HG03521 (cell line): ENCODE results near the gene OR5M10.
"Not testable (repeated sequence)": the region's sequence is repeated elsewhere in the genome, so short reads cannot be mapped to it uniquely, and the experiment has no call there.

Experiments used
- ATAC-seq: cut with Tn5 transposase; IDR thresholded peaks from one replicate; pipeline ENCODE4 v1.9.1; 2021; ENCODE audit warnings: mild to moderate bottlenecking, moderate library complexity; ENCODE audit not compliant: unreplicated experiment

The OR5M10 gene

DNA sequence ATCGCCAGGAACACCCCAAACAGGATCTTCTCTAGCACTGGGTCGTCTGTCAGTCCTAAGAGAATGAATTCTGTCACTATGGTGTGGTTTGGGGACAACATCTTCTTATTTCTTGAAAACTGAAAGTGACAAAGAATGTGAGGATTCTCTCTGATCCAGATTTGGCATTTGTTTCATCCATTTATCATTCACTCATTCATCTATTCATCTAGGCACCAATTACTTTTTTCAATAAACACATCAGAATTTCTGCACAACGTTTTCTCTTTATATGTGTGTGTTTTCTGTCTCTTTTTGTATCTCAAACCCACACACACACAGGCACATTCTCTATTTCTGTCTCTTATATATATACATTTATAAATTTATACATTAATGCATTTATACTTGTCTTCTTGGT, at the start of gene OR5M10:
TSS of gene OR5M10 (minus strand) at position 101 of the 400 bp plus-strand sequence. CDS start at position 101, 0 bp downstream.
- no peak for ATAC-seq

DNA sequence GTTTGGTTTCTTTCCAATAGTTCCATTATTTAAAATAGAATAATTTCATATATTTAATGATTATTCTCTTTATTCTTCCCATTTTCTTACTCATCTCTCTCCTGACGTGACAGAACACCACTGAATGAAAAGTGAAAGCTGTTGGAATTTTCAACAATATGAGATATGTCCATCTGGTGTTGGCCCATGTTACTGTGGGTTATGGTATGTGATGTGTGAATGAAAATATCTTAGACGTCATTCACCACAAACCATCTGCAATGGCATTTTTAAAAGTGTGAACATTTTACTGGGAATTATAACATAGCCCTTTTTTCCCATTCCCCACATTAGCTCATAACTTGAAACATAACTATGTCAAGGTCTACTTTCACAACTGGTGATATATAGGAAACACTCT, 48.4 kb upstream of the OR5M10 start:
- no peak for ATAC-seq

DNA sequence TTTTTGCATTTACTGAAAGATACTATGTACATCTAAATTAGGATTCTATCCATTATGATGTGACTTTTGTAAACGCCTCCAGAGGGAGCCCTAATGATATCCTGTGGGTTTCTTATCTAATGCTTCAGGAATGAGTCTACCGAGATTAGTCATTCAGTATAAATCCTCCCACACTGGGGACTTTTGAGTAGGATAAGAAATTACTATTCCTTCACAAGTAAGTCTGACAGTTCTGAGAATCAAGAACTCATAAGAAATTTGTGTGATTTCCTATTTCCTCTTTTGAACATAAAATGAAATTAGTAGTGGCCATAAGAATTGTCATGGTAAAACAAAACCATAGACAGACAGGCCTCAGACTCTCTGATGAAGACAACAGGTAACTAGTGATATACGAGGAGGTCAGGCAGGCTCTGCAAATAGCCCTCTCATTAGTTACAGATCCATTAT, 47.2 kb upstream of the OR5M10 start:
- no peak for ATAC-seq

GRCh38 chr11:56611174-56611573, 33.7 kb upstream of the OR5M10 start:
- ATAC-seq = no peak

- ATAC-seq = not testable (repeated sequence)
These were observed 14.7 kb upstream of the OR5M10 start for GRCh38 chr11:56592088-56592717.

DNA sequence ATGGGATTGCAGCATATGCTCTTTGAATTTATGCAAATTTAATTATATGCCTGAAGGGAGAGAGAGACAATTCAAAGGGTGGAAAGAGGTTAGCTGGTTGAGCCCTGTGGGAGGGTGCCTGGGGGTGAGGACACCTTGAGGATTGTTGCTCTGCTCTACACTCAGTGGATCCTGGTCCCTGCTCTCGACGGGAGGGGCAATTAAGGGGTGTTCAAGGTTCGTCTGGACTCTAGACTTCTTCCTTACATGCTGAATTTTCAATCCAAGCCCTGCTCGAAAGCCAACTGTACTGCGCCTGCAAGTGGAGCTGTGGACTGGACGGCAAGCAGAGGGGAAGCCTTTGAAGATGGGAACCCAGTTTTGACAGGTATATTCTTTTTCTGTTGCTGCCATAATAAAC, 18.9 kb downstream of the OR5M10 start:
- no peak for ATAC-seq

GRCh38 chr11:56554691-56555090, 22.8 kb downstream of the OR5M10 start:
- ATAC-seq = not testable (repeated sequence)

GRCh38 chr11:56545531-56545930, 32.0 kb downstream of the OR5M10 start:
- no peak for ATAC-seq

- no peak for ATAC-seq
These were observed 33.8 kb downstream of the OR5M10 start for GRCh38 chr11:56543739-56544138.

- ATAC-seq = no peak
These were observed 34.4 kb downstream of the OR5M10 start, which contains the start of gene OR5M11 for GRCh38 chr11:56543157-56543556. TSS of gene OR5M11 (minus strand) at chr11:56543257. CDS start at chr11:56543257, 0 bp downstream.

- no peak for ATAC-seq
These were observed 44.3 kb downstream of the OR5M10 start for GRCh38 chr11:56533054-56533740.

DNA sequence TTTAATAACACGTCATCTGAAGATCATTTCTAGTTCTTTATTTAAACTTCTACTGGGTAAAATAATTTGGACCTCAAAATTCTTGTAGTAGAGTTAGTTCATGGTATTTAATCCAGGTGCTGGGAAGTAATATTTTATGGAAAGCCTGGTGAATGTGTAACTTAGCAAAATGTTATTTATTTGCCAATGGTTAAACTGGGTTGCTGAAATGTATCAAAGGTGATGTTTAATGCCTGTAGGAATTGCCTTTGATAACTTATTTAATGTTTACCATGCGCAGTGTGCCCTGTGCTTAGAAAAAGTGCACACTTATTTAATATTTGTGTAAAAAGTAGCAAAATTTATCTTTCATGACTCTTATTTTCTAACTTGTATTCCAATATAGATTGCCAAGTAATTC, 45.7 kb downstream of the OR5M10 start:
- ATAC-seq = no peak
